ENCODE measurements around the gene HDAC8.
"Not testable (repeated sequence)": the region's sequence is repeated elsewhere in the genome, so short reads cannot be mapped to it uniquely, and the experiment has no call there.

Gene HDAC8

GRCh38 chrX:72368796-72369195, 203.8 kb downstream of the HDAC8 start:
- DNase-seq = no peak

- peak; percentile 1 to 2 for DNase-seq
Measured at GRCh38 chrX:72367516-72367915, 205.1 kb downstream of the HDAC8 start.

GRCh38 chrX:72366701-72367454, 205.8 kb downstream of the HDAC8 start:
- peak; percentile 0 to 3 for DNase-seq

- no peak for DNase-seq
Measured at GRCh38 chrX:72366178-72366577, 206.5 kb downstream of the HDAC8 start.

GRCh38 chrX:72365126-72365525, 207.5 kb downstream of the HDAC8 start:
- DNase-seq = no peak

GRCh38 chrX:72360326-72360725, 212.3 kb downstream of the HDAC8 start:
- no peak for DNase-seq

- DNase-seq = no peak
Measured at GRCh38 chrX:72358313-72358712, 214.3 kb downstream of the HDAC8 start.

GRCh38 chrX:72352786-72353185, 219.9 kb downstream of the HDAC8 start:
- no peak for DNase-seq

GRCh38 chrX:72351606-72352334, 220.9 kb downstream of the HDAC8 start:
- DNase-seq = no peak

- DNase-seq = no peak
Measured at GRCh38 chrX:72349190-72349589, 223.5 kb downstream of the HDAC8 start.

GRCh38 chrX:72348247-72348979, 224.2 kb downstream of the HDAC8 start:
- no peak for DNase-seq

- no peak for DNase-seq
Measured at GRCh38 chrX:72347366-72347765, 225.3 kb downstream of the HDAC8 start.

- no peak for DNase-seq
Measured at GRCh38 chrX:72346302-72346949, 226.2 kb downstream of the HDAC8 start.

- DNase-seq = no peak
Measured at GRCh38 chrX:72340626-72341025, 232.0 kb downstream of the HDAC8 start.

GRCh38 chrX:72340041-72340440, 232.6 kb downstream of the HDAC8 start:
- no peak for DNase-seq

GRCh38 chrX:72330131-72330530, 242.5 kb downstream of the HDAC8 start:
- no peak for DNase-seq

- DNase-seq = no peak
Measured at GRCh38 chrX:72326605-72327300, 245.9 kb downstream of the HDAC8 start.

- DNase-seq = not testable (repeated sequence)
Measured at GRCh38 chrX:72319651-72320050, 253.0 kb downstream of the HDAC8 start.

- DNase-seq = no peak
Measured at GRCh38 chrX:72317139-72317538, 255.5 kb downstream of the HDAC8 start.

GRCh38 chrX:72316408-72317110, 256.1 kb downstream of the HDAC8 start:
- peak; percentile 2 to 34 for DNase-seq

- DNase-seq = no peak
Measured at GRCh38 chrX:72314881-72315280, 257.8 kb downstream of the HDAC8 start.

All from SHP77 (cell line).